ENCODE data around the gene GABBR1.
A peak's percentile ranks its signal among the peaks of the same experiment; 100 is the strongest.
"Not testable (repeated sequence)": the region's sequence is repeated elsewhere in the genome, so short reads cannot be mapped to it uniquely, and the experiment has no call there.

Gene GABBR1

DNA sequence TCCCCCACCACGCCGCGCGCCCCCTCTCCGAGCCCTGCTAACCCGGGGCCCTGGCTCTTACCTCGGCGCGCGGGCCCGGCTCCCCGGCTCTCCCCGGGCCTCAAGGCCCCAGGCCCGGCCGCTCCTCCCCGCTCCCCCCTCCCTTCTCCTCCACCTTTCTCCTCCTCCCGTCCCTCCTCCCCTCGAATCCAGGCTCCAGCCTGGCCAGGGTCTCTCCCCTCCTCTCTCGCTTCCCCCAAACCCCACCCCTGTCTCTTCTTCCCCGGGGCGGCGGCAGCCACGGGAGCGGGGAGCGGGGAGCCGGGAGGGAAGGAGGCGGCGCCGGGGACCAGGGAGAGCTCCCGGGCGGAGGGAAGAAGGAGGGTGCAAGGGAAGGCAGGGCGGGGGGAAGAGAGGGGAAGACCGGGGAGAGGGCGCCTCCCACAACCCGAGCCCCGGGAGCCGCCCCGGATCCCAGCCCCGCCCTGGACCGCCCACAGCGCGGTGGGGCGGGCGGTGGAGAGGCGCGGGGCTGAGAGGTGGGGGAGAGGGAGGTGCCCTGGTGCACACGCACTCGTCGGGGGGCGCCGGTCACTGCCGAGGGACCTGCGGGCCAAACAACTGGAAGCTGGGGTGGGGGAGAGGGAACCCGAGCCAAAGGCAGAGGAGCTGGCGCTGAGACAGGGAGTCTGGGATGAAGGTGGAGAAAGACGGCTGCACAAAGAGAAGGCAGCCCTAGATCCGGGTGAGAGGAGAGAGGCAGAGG is at the start of gene GABBR1:
Gene GABBR1 (minus strand): TSS at position 395 of the 745 bp plus-strand sequence. CDS start 798 bp downstream, outside the sequence.
- DNase-seq: peak in 56 of 58 donors; percentile 39 to 93 (median 77)

DNA sequence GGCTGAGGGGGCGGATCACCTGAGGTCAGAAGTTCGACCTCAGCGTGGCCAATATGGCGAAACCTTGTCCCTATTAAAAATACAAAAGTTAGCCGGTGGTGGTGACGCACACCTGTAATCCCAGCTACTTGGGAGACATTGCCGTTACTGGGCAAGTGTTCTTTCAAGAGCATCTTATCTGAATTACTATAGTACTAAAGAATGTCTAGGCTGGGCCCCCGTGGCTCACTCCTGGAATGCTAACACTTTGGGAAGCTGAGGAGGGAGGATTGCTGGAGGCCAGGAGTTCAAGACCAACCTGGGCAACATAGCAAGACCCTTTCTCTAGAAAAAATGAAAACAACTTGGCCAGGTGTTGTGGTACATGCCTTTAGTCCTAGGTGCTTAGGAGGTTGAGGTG is 48.8 kb upstream of the GABBR1 start:
- no peak for DNase-seq

DNA sequence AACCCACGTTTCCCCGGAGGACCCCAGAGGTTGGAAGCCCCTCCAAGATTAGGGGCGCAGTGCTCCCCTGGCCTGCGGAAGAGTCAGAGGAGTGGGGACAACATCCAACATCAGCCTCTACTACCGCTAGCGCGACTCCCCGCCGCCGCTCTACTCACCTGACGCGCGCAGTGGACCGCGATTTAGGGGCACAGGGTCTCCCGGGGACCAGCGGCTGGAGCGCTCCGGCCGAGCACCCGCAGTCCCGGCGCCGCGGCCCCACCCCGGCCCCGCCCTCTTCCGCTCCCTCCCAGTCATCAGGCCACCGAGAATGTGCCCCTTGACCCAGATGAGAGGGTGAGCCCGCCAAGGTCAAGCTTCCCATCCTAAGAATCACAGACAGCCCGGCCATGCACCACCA is 47.9 kb upstream of the GABBR1 start, which contains the start of gene ZFP57:
Gene ZFP57 (minus strand): TSS at position 249 of the 400 bp plus-strand sequence. CDS start 4,149 bp downstream, outside the sequence.
- no peak for DNase-seq

DNA sequence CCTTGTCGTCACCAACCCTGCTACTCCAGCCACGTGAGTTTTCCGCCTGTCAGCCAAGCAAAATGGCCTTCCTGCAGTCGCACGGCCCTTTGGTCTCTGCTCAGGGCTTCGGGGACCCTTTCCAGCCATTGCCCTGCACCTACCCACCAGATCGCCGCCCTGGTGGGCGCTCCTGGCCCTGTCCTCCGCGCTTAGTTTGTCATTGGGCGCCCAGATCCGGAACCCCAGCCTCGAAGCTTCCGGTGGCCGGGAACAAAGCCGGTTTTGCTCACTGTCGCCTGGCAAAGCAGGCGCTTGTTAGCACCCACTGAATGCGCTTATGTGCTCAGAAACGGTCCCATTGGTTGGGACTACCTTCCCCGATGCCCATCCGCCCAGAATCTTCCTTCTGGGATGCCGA is 47.4 kb upstream of the GABBR1 start:
- DNase-seq: no peak

DNA sequence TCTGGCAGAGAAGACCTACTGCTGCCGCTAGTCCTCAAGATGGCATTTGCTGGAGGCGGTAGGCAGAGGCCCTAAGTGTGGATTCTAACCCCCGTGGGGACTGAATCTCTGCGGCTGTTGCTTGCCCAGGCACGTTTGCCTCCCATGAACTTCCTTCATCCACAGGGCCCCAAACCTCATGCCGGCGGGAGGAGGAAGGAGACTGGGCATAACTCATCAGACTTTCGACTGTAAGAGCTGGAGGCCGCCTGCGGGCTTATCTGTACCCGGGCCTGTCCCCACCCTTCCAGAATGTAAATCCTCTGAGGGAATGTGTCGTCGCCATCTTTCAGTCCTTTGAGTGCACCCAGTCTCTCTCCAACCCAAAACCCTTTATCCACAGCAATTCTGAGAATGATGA is 47.0 kb upstream of the GABBR1 start:
- DNase-seq: no peak

DNA sequence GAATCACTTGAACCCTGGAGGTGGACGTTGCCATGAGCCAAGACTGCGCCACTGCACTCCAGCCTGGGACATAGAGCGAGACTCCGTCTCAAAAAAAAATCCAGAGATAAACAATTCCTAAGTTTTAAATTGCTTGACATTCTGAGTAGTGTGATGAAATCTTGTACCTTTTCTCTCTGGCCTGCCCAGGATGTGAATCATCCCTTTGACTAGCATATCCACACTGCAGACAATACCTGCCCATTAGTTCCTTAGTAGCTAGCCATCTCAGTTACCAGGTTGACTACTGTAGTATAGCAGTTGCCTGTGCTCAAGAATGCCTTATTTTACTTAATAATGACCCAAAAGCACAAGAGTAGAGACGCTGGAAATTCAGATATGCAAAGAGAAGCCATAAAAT is 45.1 kb upstream of the GABBR1 start:
- no peak for DNase-seq

DNA sequence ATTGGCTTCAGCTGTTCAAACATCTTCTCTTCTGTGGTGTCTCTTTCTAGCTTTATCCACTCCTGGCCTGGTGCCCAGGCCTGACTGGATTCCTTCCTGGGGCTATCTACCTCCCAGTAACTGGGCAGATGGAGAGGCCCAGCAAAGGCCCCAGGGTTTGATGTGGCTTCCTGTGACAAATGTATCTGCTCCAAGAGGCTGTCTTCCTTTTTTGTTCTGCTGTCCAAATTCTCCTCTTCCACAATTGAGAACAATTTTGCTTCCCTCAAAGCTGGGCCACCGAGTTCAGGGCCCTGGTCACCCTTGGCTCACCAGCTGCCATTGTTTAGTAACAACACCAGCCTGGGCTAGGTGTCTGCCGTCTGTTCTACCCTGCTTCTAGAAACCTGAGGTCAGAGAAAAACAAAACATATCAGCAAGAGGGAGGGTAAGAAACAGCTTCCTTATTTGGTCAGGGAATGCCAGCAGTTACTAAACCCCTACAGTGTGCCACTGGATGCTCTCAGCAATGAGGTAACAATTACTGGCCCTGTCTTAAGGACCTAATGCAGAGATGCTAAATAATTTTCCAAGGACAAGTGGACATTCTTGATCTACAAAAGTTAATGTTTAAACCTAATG is 44.1 kb upstream of the GABBR1 start:
- no peak for DNase-seq

DNA sequence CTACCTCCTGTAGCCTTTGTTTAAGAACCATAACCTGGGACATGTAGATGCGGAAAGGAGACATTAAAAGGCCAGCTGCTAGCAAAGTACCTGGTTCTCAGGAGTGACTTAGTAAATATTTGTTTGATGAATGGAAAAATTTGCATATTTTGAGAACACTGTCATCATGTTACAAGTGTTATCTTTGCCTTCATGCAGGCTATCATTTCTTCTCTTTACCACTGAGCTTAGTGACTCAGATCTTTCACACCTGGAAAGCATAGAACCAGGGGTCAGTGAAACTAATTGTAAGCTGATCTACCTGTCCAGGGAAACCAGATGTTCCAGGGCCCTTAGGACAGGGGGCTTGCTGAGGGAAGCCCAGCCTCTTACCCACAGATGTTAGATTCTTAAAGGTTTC is 42.6 kb upstream of the GABBR1 start:
- DNase-seq: no peak

DNA sequence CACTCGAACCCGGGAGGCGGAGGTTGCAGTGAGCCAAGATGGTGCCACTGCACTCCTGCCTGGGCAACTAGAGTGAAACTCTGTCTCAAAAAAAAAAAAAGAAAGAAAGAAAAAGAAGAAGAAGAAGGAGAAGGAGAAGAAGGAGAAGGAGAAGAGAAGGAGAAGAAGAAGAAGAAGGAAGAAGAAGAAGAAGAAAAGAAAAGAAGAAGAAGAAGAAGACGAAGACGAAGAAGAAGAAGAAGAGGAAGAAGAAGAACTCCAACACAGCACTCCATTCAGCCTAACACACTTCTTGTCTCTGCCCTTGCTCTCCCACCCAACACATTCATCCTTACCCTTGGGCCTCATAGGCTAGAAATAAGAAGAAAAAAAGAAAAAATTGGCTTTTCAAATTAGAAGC is 41.0 kb upstream of the GABBR1 start:
- DNase-seq: no peak

DNA sequence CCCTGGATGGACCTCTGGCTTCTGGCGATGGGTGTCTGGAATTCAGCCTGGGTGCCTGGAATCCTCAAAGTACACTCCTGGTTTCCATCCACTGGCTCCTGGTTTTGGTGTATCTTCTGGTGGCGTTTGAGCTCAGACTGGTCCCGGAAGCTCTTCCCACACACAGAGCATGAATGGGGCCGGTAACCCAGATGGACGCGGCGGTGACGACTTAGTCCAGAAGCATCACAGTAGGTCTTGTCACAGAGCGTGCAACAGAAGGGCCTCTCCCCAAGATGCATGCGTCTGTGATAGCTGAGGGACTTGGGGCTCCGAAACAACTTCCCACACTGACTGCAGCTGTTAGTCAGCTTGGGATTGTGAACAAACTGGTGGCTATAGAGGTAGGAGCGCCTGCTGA is 40.2 kb upstream of the GABBR1 start:
- peak in 1 of 58 donors; percentile 20 for DNase-seq

DNA sequence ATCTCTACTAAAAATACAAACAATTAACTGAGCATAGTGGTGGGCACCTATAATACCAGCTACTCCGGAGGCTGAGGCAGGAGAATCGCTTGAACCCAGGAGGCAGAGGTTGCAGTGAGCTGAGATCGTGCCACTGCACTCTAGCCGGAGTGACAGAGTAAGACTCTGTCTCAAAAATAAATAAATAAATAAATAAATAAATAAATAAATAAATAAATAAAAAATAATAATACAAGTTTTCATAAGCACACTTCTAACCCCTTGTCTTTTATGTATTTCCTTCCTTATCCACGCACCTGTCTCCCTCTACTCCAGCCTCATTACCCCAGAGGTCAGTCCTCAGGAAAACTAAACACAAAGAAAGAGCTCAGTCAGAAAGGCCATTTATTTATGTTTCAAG is 39.1 kb upstream of the GABBR1 start:
- DNase-seq: not testable (repeated sequence)

DNA sequence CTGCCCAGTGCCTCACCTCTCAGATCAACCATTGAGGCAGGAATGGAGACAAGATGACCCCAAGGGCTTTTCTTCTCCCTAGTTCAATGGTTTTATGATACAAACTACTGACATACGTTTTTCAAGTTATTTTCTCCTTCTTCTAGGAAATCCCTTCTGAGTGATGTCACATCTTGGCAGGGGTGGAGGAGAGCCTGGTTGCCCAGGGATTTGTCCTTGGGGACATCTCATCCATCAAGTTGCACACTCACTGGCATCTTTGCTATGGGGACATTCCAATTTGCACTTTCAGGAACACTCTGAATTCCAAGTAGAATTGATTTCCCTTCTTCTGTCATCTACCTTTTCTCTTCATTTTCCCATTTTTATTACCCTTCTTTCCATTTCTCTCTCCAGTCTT is 38.0 kb upstream of the GABBR1 start:
- no peak for DNase-seq

DNA sequence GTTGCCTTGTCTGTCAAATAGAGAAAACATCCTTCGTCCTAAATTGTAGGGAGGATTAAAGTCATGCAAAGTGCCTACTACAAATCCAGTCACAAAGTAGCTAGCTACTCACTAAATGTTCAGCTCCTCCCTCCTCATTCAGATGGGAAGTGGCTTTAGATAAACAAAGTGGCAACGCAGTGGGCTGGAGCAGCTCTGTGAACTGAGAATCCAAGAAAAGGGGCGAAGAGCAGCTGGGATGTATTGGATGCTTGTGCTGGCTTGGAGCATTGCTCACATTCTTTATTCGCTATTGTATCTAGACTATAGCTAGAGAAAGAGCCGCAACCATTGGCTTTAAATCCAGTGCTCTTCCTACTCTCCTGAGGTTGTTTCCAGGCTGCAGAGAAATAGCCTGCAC is 34.2 kb upstream of the GABBR1 start:
- DNase-seq: no peak

DNA sequence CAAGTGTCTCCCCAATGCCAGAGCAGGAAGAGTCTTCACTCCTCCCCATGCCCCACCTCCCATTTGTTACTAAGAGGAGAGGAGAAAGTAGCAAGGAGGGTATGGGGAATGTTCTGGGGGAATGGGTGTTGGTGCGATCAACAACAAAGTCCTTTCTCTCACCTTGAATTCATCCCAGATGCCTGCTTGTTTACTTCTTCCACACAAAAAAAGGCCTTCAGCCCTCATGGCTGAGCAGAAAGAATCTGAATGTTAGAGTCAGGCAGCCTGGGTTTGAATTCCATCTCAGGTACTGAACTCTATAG is 33.8 kb upstream of the GABBR1 start:
- no peak for DNase-seq

DNA sequence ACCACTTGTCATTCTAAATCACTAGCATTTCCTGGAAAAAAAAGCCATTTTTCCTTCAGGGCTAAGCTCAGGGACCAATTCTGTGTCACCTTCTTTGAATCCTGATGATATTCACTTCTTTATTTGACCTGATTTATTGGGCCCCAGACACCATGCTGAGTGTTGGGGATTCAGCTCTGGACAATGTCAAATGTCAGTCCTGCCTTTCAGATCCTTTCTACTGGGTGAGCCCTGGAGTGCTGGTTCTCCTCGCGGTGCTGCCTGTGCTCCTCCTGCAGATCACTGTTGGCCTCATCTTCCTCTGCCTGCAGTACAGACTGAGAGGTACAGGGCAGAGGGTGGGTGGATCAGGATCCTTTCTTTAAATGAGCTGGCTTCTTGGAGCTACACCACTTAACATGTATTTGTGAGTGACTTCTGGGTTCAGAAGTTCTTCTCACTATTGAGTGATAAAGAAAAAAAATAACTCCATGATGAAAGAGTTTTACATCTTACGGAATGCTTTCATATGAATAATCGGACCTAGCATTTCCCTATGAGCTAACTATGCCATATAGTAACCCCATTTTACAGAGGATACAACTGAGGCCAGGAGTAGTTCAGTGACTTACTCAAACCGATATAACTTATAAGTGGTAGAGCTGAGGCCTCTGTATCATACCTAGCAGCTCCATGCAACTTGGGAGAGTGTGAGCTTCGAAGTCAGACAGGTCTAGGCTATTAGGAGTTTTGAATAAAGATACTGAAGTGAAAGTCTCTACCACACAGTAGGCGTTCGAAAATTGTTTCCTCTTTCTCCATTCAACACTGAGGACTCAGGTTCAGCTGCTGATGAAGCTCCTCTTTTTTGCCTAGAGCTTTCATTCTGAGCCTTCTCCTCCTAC is 33.2 kb upstream of the GABBR1 start:
- DNase-seq: no peak

DNA sequence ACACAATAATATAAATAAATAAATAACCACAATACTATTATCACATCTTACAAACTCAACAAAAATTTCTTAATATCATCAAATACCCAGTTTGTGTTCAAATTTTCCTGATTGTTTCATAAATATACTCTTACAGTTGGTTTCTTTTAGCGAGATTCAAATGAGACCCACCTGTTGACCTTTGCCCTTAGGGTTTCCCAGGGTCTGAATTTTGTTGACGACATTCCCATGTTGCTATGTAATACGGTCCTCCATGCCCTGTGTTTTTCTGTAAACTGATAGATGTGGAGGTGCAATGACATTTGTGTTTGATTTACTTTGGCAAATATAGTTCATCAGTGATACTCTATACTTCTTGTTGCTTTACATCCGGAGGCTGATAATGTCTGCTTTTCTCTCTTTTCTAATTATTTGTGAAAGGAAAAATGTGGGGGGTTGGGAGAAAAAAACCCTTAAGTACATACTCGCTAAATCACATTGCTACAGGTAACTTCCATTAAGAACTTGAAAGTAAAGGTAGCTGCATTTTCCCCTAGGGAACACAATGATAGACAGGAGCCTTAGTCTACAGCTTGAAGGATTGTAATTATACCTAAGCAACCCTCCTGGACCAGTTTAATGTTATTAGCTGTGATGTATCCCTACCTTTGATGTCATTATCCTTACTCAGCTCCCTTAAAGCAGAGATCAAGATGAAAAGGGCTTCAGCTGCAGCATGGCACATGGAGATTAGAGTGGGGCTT is 30.5 kb upstream of the GABBR1 start:
- DNase-seq: no peak

DNA sequence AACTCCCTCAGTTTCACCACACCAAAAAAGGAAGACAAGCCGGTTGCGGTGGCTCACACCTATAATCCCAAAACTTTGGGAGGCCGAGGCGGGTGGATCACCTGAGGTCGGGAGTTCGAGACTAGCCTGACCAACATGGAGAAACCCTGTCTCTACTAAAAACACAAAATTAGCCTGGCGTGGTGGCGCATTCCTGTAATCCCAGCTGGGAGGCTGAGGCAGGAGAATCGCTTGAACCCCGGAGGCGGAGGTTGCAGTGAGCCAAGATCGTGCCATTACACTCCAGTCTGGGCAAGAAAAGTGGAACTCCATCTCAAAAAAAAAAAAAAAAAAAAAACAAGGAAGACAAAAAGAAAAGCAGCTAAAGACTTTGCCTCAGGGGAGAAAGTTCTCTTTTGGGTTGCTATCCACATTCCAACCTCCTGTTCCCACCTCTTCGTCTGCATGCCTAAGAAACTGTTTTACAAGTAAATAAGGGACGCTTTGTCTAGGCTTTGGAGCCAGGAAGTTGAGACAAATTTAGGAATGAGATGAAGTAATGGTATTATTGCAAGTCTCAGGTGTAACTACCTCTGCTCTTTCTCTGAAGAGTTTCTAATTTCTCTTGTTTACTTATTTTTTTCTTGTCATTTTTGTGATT is 28.6 kb upstream of the GABBR1 start:
- DNase-seq: not testable (repeated sequence)

DNA sequence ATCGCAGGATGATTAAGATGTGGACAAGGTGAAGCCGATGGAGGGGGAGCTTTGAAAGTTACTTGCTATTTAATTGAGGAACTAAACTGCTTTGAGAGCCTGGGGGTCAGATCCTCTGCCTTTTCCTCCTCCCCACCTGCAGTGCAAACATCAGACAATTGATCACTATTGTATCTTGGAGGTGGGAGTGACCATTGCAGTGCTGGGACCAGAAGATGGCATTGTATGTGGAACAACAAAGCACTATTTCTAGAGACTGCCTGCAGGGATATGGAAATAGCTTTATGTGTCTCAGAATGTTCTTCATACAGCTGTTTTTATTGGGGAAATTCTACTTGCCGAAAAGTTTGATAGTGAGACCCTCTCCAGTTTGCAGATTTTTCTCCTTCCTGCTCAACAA is 28.1 kb upstream of the GABBR1 start:
- no peak for DNase-seq

DNA sequence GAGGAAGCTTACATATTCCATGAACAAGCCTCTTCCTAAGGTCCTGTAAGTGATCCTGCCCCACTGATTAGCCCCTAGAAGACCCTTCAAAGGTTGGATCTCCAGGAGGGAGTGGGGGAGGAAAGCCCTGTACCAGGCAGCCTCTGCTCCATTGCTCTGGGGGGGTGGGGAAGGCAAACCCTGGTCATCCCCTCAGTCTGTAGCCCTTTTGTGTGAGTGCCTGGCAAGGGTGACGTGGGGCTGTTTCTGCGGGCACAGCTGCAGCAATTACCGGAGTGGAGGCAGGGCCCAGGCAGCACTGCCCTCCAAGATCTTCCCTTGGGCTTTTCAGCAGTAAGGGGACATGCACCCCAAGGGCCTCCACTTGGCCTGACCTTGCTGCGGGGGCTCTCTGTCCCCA is 23.8 kb upstream of the GABBR1 start, which contains the start of gene MOG:
Gene MOG (plus strand): TSS at position 295 of the 400 bp plus-strand sequence. CDS start 118 bp downstream, outside the sequence.
- peak in 57 of 58 donors; percentile 4 to 96 (median 78) for DNase-seq

DNA sequence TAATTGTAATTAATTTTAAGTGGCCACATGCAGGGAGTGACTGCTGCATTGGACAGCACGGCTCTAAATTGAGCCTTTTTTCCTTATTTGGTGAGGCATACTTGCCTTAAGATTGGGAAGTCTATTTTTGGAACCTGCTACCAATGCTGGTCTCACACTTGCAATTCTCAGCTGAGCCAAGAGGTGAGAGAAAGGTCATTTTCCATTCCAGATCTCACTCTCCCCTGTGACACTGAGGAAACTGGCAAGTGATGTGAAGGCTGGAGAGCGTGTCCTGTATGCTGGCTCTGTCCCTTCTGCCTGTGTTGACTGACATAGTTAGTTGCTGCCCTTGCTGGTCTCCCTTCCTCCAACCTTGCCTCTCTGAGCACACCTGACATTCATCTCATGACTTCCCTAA is 23.2 kb upstream of the GABBR1 start:
- peak in 7 of 58 donors; percentile 20 to 43 (median 27) for DNase-seq

DNA sequence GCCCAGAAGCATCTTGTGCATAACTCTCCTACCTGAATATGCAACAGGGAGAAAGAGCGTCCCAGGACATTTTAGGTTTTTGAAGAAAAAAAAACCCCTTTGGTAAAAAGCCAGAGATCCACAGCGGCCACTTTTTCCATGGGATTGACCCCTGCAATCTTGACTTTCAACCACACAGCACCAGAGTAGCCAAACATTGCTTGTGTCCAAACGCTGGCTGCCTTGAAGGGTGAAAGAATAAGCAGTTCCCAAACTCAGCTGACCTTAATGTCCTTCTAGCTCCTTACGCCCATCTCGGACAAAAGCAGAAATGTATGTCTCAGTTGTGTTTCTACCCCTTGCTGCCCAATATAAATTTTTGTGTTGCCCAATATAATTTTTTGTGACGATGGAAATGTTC is 22.7 kb upstream of the GABBR1 start:
- DNase-seq: peak in 2 of 58 donors; percentile 18 to 20
